A673 (cell line): ENCODE measurements around the gene HS3ST4. TPM values are rescaled to one million over a fixed set of nuclear protein-coding genes. Genes with fewer than 3 reads are reported as not detected.

Experiments
- BruUV-seq: library from RNA; stranded (reverse); fragments of 400-500 nt; replicated peaks from 2 replicates; lab custom pipeline; 2021; lab: Mats Ljungman, UMichigan
- CTCF ChIA-PET: fragments of 300-600 bp; sonication (Branson Sonifier 250); formaldehyde crosslinking; loops from one replicate; lab custom pipeline; 2022; ENCODE audit warnings: antibody characterized with exemption; lab: Charles Lee
- POLR2A ChIA-PET: fragments of 300-600 bp; sonication (Branson Sonifier 250); formaldehyde crosslinking; loops from one replicate; lab custom pipeline; 2022; ENCODE audit warnings: antibody characterized with exemption; ENCODE audit not compliant: low non-redundant PET; lab: Charles Lee
- DNase-seq: peaks from one replicate; pipeline ENCODE4 v3.0.0-alpha.2; 2015; ENCODE audit warnings: low spot score
- H3K27ac ChIP-seq: fragments of 200-600 bp; sonication (generic); 2 replicates; pipeline ENCODE4 v1.5.1; 2016; ENCODE audit warnings: mixed run types, low read depth, mild to moderate bottlenecking, mixed read lengths, antibody characterized with exemption, low read length; ENCODE audit not compliant: poor library complexity, severe bottlenecking
- H3K27me3 ChIP-seq: fragments of 200-600 bp; sonication (generic); replicated peaks from 2 replicates; pipeline ENCODE4 v1.6.1; 2017; ENCODE audit warnings: mixed run types, low read depth, mild to moderate bottlenecking, mixed read lengths, antibody characterized with exemption, low read length; ENCODE audit not compliant: insufficient read depth, poor library complexity
- H3K36me3 ChIP-seq: fragments of 200-600 bp; sonication (generic); 2 replicates; pipeline ENCODE4 v1.6.1; 2016; ENCODE audit warnings: mixed run types, mild to moderate bottlenecking, mixed read lengths, antibody characterized with exemption, low read length; ENCODE audit not compliant: insufficient read depth, poor library complexity, severe bottlenecking
- H3K4me1 ChIP-seq: fragments of 200-600 bp; sonication (generic); 2 replicates; pipeline ENCODE4 v1.6.1; 2017; ENCODE audit warnings: mixed run types, mild to moderate bottlenecking, mixed read lengths, antibody characterized with exemption, low read length; ENCODE audit not compliant: insufficient read depth, poor library complexity, severe bottlenecking
- H3K4me3 ChIP-seq: fragments of 200-600 bp; sonication (generic); 2 replicates; pipeline ENCODE4 v1.5.1; 2016; ENCODE audit warnings: low read depth, mixed run types, mild to moderate bottlenecking, mixed read lengths, low read length; ENCODE audit not compliant: poor library complexity, severe bottlenecking
- H3K9me3 ChIP-seq: fragments of 200-600 bp; sonication (generic); 2 replicates; pipeline ENCODE4 v1.6.1; 2016; ENCODE audit warnings: mixed run types, low read depth, mild to moderate bottlenecking, mixed read lengths, antibody characterized with exemption, low read length; ENCODE audit not compliant: poor library complexity, severe bottlenecking
- EZH2 ChIP-seq: fragments of 200-600 bp; sonication (generic); IDR thresholded peaks from 2 replicates; pipeline ENCODE4 v1.6.1; 2017; ENCODE audit warnings: borderline replicate concordance, low read depth, mild to moderate bottlenecking, mixed read lengths, antibody characterized with exemption, low read length; ENCODE audit not compliant: poor library complexity, severe bottlenecking
- intact Hi-C: fragments of 100-400 bp; cut with micrococcal nuclease; formaldehyde crosslinking; loops from one replicate; pipeline ENCODE4 v1.10.0; 2022; ENCODE audit not compliant: unreplicated experiment
- total RNA-seq: library from RNA; stranded (reverse); gene quantifications from 2 replicates; pipeline ENCODE4 v1.2.3, GENCODE V29; 2021
- TF ChIP-seq, protein P1 (sequence below): fragments of 300-800, 200-600 bp; sonication (generic); conservative IDR thresholded peaks from 2 replicates; pipeline ENCODE4 v1.5.1; 2017; ENCODE audit warnings: low read depth, mild to moderate bottlenecking, antibody characterized with exemption, low read length, moderate library complexity, mixed read lengths

The HS3ST4 gene
- total RNA-seq, 1 experiment from 2014 or later = 33.5 TPM

GRCh38 chr16:25895380-25895779 lies 203.6 kb downstream of the HS3ST4 start:
- Histone ChIP-seq H3K27me3 (no peaks in the 10 kb centered on the region), H3K9me3 (peaks cover 6% of the 10 kb centered on the region), H3K27ac (peak overlapping the region; percentile 70), H3K4me3 (no peak overlapping the region), H3K36me3 (peaks cover under 1% of the 10 kb centered on the region), H3K4me1 (peaks cover 30% of the 10 kb centered on the region)
- POLR2A ChIA-PET = no interaction called here
- intact Hi-C loops = no loop called here
- CTCF ChIA-PET = no interaction called here
- no TSS peak for BruUV-seq
- no peak for DNase-seq
- TF ChIP-seq, protein P1, sequence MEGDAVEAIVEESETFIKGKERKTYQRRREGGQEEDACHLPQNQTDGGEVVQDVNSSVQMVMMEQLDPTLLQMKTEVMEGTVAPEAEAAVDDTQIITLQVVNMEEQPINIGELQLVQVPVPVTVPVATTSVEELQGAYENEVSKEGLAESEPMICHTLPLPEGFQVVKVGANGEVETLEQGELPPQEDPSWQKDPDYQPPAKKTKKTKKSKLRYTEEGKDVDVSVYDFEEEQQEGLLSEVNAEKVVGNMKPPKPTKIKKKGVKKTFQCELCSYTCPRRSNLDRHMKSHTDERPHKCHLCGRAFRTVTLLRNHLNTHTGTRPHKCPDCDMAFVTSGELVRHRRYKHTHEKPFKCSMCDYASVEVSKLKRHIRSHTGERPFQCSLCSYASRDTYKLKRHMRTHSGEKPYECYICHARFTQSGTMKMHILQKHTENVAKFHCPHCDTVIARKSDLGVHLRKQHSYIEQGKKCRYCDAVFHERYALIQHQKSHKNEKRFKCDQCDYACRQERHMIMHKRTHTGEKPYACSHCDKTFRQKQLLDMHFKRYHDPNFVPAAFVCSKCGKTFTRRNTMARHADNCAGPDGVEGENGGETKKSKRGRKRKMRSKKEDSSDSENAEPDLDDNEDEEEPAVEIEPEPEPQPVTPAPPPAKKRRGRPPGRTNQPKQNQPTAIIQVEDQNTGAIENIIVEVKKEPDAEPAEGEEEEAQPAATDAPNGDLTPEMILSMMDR = no peak

GRCh38 chr16:25896411-25896810 lies 204.7 kb downstream of the HS3ST4 start:
- Histone ChIP-seq H3K4me1 (peaks cover 30% of the 10 kb centered on the region), H3K27me3 (no peaks in the 10 kb centered on the region), H3K27ac (peak overlapping the region; percentile 70), H3K4me3 (no peak overlapping the region), H3K9me3 (peaks cover 4% of the 10 kb centered on the region), H3K36me3 (no peaks in the 10 kb centered on the region)
- no TSS peak for BruUV-seq
- DNase-seq = peak; percentile 84
- intact Hi-C loops = no loop called here
- ChIA-PET CTCF (interaction anchor here (0.6 kb wide), 1 partner anchor 671 kb away, joined by 3 read pairs; no protein-coding TSS in a partner anchor), POLR2A (no interaction called here)
- TF ChIP-seq EZH2 = no peak
- TF ChIP-seq, protein P1 = no peak

GRCh38 chr16:25897702-25898101 lies 205.9 kb downstream of the HS3ST4 start:
- Histone ChIP-seq H3K9me3 (peaks cover 4% of the 10 kb centered on the region), H3K27me3 (no peaks in the 10 kb centered on the region), H3K36me3 (no peaks in the 10 kb centered on the region), H3K27ac (no peak overlapping the region), H3K4me3 (no peak overlapping the region), H3K4me1 (peaks cover 30% of the 10 kb centered on the region)
- DNase-seq = no peak
- TF ChIP-seq, protein P1 = no peak
- POLR2A ChIA-PET = no interaction called here
- BruUV-seq = no TSS peak
- CTCF ChIA-PET = interaction anchor here (0.6 kb wide), 1 partner anchor 621 kb away, joined by 3 read pairs; no protein-coding TSS in a partner anchor
- intact Hi-C loops = no loop called here
